ENCODE results near the gene GNAI2.
A peak's percentile ranks its signal among the peaks of the same experiment; 100 is the strongest.

The GNAI2 gene

GRCh38 chr3:50235716-50236483, at the start of gene GNAI2:
TSS of gene GNAI2 (plus strand) at chr3:50236204. CDS start at chr3:50236336, 132 bp downstream.
- peak; percentile 99 to 100 for DNase-seq

- no peak for DNase-seq
Measured at GRCh38 chr3:50187750-50188149, 48.3 kb upstream of the GNAI2 start.

- DNase-seq: peak; percentile 50 to 63
Measured at GRCh38 chr3:50189274-50189673, 46.7 kb upstream of the GNAI2 start.

- DNase-seq: no peak
Measured at GRCh38 chr3:50189989-50190388, 46.0 kb upstream of the GNAI2 start.

GRCh38 chr3:50190936-50191660, 44.9 kb upstream of the GNAI2 start, which contains the start of gene GNAT1:
TSS of gene GNAT1 (plus strand) at chr3:50191610. CDS start at chr3:50191726, 116 bp downstream.
- no peak for DNase-seq

GRCh38 chr3:50192124-50192523, 43.9 kb upstream of the GNAI2 start:
- no peak for DNase-seq

GRCh38 chr3:50192689-50193141, 43.3 kb upstream of the GNAI2 start:
- DNase-seq: peak; percentile 94 to 97

GRCh38 chr3:50193286-50193685, 42.7 kb upstream of the GNAI2 start:
- peak in 1 of 2 experiments; percentile 38 for DNase-seq

GRCh38 chr3:50193746-50194127, 42.3 kb upstream of the GNAI2 start:
- peak in 1 of 2 experiments; percentile 31 for DNase-seq

- DNase-seq: peak; percentile 85 to 89
Measured at GRCh38 chr3:50194128-50194902, 41.7 kb upstream of the GNAI2 start.

- DNase-seq: peak in 1 of 2 experiments; percentile 66
Measured at GRCh38 chr3:50194903-50195500, 41.0 kb upstream of the GNAI2 start.

GRCh38 chr3:50195501-50196252, 40.3 kb upstream of the GNAI2 start:
- DNase-seq: no peak

GRCh38 chr3:50196253-50196801, 39.7 kb upstream of the GNAI2 start:
- no peak for DNase-seq

- DNase-seq: no peak
Measured at GRCh38 chr3:50201573-50202315, 34.3 kb upstream of the GNAI2 start.

GRCh38 chr3:50202353-50203112, 33.5 kb upstream of the GNAI2 start:
- DNase-seq: no peak

GRCh38 chr3:50203113-50203808, 32.7 kb upstream of the GNAI2 start:
- DNase-seq: no peak

- no peak for DNase-seq
Measured at GRCh38 chr3:50203809-50204803, 31.9 kb upstream of the GNAI2 start.

GRCh38 chr3:50204804-50205412, 31.1 kb upstream of the GNAI2 start, which contains the start of gene SLC38A3:
TSS of gene SLC38A3 (plus strand) at chr3:50205271. CDS start at chr3:50214200, 8,929 bp downstream.
- peak in 1 of 2 experiments; percentile 33 for DNase-seq

Measured in activated T-cell treated with anti-CD3 and anti-CD28 coated beads, Interleukin-2, amount 50 U/mL, for 48 hours (primary cell).